ENCODE measurements around the gene SLC35A2. TPM values are rescaled to one million over a fixed set of nuclear protein-coding genes. Genes with fewer than 3 reads are reported as not detected.

The SLC35A2 gene
- total RNA-seq: 14.3 and 25.7 TPM in 2 replicates

DNA sequence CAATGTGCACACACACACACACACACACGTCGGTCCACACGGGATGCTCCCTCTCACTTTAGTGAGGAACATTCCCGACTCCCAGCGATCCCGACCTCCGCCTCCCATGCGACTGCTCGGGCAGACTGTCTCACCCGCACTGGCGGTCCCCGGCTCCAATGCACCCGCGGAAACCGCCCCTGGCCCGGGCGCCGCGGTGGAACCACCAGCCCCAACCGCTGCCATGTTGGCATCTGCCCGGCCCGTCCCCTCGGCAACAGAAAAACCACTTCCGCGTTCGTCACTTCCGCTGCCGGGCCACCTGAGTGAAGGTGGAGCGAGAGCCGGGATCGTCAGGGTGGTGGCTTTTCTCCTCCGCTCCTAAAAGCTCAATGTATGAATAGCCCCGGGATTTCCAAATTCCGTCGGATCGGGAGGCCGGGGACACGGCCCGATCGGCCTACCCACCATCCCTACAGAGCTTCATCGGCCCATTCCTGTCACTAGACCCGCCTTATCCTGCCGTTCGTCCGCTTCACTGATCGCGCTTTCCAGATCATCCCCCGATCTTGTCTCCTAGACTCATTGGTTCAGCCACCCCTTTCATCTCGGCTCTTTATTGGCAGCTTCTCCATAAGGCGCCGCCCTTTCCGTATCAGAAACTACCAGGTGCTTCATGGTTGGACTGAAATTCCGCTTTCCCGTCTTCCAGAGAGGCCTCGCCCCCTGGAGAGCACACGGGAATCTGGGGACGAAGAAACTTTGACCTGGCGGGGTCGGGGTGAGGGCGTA is at the start of gene SLC35A2:
SLC35A2 (minus strand) TSS at position 235 of the 771 bp plus-strand sequence; CDS start at position 225, 10 bp downstream.

DNA sequence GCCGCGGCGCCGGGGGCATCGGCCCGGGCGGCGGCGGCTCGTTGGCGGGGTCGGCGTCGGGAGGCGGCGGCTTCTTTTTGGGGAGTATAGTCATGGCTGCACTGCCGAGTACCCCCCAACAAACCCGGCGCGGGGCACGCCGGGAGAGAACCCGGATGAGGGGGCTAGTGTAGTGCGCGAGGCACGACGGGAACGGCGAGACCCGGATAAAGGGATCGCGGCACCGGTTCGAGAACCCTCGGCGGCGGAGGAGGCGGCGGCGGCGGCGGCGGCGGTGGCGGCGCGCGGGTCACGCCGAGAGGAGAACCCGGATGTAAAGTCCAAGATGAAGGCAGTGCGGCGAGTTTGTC is 46.0 kb upstream of the SLC35A2 start, which contains the start of gene OTUD5:
OTUD5 (minus strand) TSS at position 131 of the 350 bp plus-strand sequence; CDS start at position 94, 37 bp downstream.

DNA sequence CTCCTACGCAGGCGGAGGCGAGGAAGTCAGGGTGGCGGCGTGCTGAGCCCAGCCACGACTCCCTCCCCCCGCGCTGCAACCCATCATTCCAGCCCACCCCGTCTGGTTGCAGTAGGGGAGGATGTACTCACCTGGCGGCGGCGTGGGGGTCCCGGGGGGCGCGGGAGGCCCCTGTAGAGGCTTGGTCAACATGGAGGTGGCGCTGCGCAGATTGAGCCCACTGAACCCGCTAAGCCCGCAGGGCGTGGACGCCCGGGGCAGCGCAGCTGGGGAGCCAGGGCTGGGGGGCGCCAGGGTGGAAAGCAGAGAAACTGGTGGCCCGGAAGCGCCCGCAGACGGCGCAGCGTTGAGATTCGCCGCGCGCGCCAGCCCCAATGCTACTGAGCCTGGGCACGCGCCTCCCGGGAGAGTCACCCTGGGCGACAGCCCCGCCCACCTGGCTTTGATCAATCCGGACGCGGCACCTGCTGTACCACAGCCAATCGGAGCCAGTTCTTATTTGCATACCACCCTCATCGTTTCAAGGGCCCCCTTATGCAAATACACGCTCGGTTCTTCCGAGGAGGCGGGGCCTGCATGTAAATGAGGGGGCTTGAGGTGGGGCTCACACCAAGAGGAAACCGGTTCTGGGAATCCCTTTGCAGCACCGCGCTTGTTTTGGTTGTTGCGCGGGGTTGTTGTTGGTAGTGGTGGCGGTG is 7.3 kb upstream of the SLC35A2 start, which contains the start of gene PIM2:
PIM2 (minus strand) TSS at position 382 of the 698 bp plus-strand sequence; CDS start at position 192, 190 bp downstream.

DNA sequence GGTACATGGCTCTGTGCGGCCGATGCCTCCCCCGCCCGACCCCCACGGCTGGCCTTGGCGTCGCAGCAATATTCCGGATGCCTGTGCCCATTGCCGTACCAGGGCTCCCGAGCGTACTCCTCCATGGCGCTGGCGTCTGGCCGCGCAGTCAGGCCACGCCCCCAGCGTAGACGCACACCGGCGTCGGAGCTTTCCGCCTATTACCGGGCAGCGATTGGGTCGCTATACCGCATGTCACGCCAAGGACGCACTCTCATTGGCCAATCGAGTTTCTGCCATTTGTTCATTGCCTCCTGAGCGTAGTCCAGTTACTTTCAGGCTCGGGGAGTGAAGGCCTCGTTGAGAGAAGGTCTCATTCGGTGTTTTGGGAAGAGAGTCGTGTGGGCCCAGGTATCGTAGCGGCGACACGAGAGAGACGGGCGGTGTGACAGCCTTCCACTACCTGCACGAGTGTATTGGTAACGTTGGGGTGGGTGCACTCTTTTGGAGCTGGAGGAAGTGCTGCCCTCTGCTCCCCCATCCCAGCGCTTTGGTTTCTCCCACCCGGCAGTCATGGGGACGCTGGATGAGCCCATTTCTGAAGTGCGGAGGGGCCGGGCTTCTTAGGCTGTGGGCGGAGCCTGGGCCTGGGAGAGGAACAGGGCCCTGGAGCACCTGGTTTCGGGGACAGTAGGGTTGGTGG is 13.7 kb downstream of the SLC35A2 start, which contains the start of the genes PQBP1 and TIMM17B:
PQBP1 (plus strand) TSS at position 306 of the 682 bp plus-strand sequence. CDS start 580 bp downstream, outside the sequence.
TIMM17B (minus strand) TSS at position 144 of the 682 bp plus-strand sequence; CDS start at position 125, 19 bp downstream.

Other genes starting within 250 kb of the SLC35A2 start
- gene WAS, start 227.8 kb downstream of the SLC35A2 start, total RNA-seq: 0.30 and 0.51 TPM in 2 replicates
- gene SUV39H1, start 214.9 kb downstream of the SLC35A2 start, total RNA-seq: 1.2 and 3.8 TPM in 2 replicates
- gene GLOD5, start 149.9 kb downstream of the SLC35A2 start, total RNA-seq: not detected in 2 replicates
- not detected in 2 replicates for gene GATA1, start 125.1 kb downstream of the SLC35A2 start, total RNA-seq
- gene HDAC6, start 109.6 kb downstream of the SLC35A2 start, total RNA-seq: 32.1 and 37.5 TPM in 2 replicates
- not detected in 2 replicates for gene ERAS, start 85.1 kb downstream of the SLC35A2 start, total RNA-seq
- gene PCSK1N, start 76.0 kb downstream of the SLC35A2 start, total RNA-seq: 1.1 and 1.2 TPM in 2 replicates
- gene TIMM17B, start 13.9 kb downstream of the SLC35A2 start, total RNA-seq: 27.3 and 34.1 TPM in 2 replicates
- gene PQBP1, start 13.7 kb downstream of the SLC35A2 start, total RNA-seq: 25.8 and 29.2 TPM in 2 replicates
- 6.8 and 9.5 TPM in 2 replicates for gene PIM2, start 7.4 kb upstream of the SLC35A2 start, total RNA-seq
- 38.0 and 50.4 TPM in 2 replicates for gene OTUD5, start 46.0 kb upstream of the SLC35A2 start, total RNA-seq
- 0.89 and 2.6 TPM in 2 replicates for gene KCND1, start 60.2 kb upstream of the SLC35A2 start, total RNA-seq
- gene GRIPAP1, start 90.6 kb upstream of the SLC35A2 start, total RNA-seq: 21.1 and 28.7 TPM in 2 replicates
- 25.8 and 55.0 TPM in 2 replicates for gene TFE3, start 131.7 kb upstream of the SLC35A2 start, total RNA-seq
- 0.30 and 0.65 TPM in 2 replicates for gene CCDC120, start 147.4 kb upstream of the SLC35A2 start, total RNA-seq
- 10.4 and 19.3 TPM in 2 replicates for gene PRAF2, start 162.4 kb upstream of the SLC35A2 start, total RNA-seq
- gene WDR45, start 168.2 kb upstream of the SLC35A2 start, total RNA-seq: 20.5 and 21.2 TPM in 2 replicates
- 13.7 and 18.1 TPM in 2 replicates for gene GPKOW, start 212.1 kb upstream of the SLC35A2 start, total RNA-seq